ENCODE results near the gene SRC. TPM values are rescaled to one million over a fixed set of nuclear protein-coding genes. Genes with fewer than 3 reads are reported as not detected.

Gene SRC
- total RNA-seq, 1 donor from 2014 or later: 128 TPM

- H3K4me3 Mint-ChIP-seq (ENCODE audit: low read depth): no peak overlapping the region
- no peaks in the 10 kb centered on the region for H3K36me3 Mint-ChIP-seq (ENCODE audit: insufficient read depth)
- H3K9me3 Mint-ChIP-seq (ENCODE audit: low read depth): no peaks in the 10 kb centered on the region
- H3K27ac Mint-ChIP-seq: no peak overlapping the region
- no peak for TF ChIP-seq CTCF (IDR thresholded peaks at IDR 0.05; ENCODE audit: unreplicated experiment)
- peaks cover 4% of the 10 kb centered on the region for H3K27me3 Mint-ChIP-seq
- H3K4me1 Mint-ChIP-seq (ENCODE audit: low read depth): no peaks in the 10 kb centered on the region
- DNase-seq (ENCODE audit: low spot score, unreplicated experiment): no peak
Measured at GRCh38 chr20:37430044-37430443, 84.1 kb downstream of the SRC start.

GRCh38 chr20:37430778-37431460 lies 85.0 kb downstream of the SRC start:
- Mint-ChIP-seq H3K9me3 (ENCODE audit: low read depth) (no peaks in the 10 kb centered on the region), H3K4me1 (ENCODE audit: low read depth) (no peaks in the 10 kb centered on the region), H3K36me3 (ENCODE audit: insufficient read depth) (no peaks in the 10 kb centered on the region), H3K27ac (no peak overlapping the region), H3K27me3 (no peaks in the 10 kb centered on the region), H3K4me3 (ENCODE audit: low read depth) (no peak overlapping the region)
- no peak for DNase-seq (ENCODE audit: low spot score, unreplicated experiment)
- TF ChIP-seq CTCF (IDR thresholded peaks at IDR 0.05; ENCODE audit: unreplicated experiment): no peak

- TF ChIP-seq CTCF (IDR thresholded peaks at IDR 0.05; ENCODE audit: unreplicated experiment): no peak
Measured at GRCh38 chr20:37431786-37432185, 85.8 kb downstream of the SRC start.

GRCh38 chr20:37432606-37433005 lies 86.7 kb downstream of the SRC start:
- H3K9me3 Mint-ChIP-seq (ENCODE audit: low read depth): no peaks in the 10 kb centered on the region
- no peak overlapping the region for H3K4me3 Mint-ChIP-seq (ENCODE audit: low read depth)
- no peaks in the 10 kb centered on the region for H3K4me1 Mint-ChIP-seq (ENCODE audit: low read depth)
- TF ChIP-seq CTCF (IDR thresholded peaks at IDR 0.05; ENCODE audit: unreplicated experiment): no peak
- DNase-seq (ENCODE audit: low spot score, unreplicated experiment): no peak
- H3K27me3 Mint-ChIP-seq: no peaks in the 10 kb centered on the region
- no peaks in the 10 kb centered on the region for H3K36me3 Mint-ChIP-seq (ENCODE audit: insufficient read depth)
- no peak overlapping the region for H3K27ac Mint-ChIP-seq

More at GRCh38 chr20:37431786-37432185, 85.8 kb downstream of the SRC start:
- no peaks in the 10 kb centered on the region for H3K4me1 Mint-ChIP-seq (ENCODE audit: low read depth)
- DNase-seq (ENCODE audit: low spot score, unreplicated experiment): no peak
- H3K9me3 Mint-ChIP-seq (ENCODE audit: low read depth): no peaks in the 10 kb centered on the region
- H3K27ac Mint-ChIP-seq: no peak overlapping the region
- H3K4me3 Mint-ChIP-seq (ENCODE audit: low read depth): no peak overlapping the region
- no peaks in the 10 kb centered on the region for H3K36me3 Mint-ChIP-seq (ENCODE audit: insufficient read depth)
- no peaks in the 10 kb centered on the region for H3K27me3 Mint-ChIP-seq

- H3K36me3 Mint-ChIP-seq (ENCODE audit: insufficient read depth): no peaks in the 10 kb centered on the region
- no peak overlapping the region for H3K4me3 Mint-ChIP-seq (ENCODE audit: low read depth)
- no peak for DNase-seq (ENCODE audit: low spot score, unreplicated experiment)
- H3K4me1 Mint-ChIP-seq (ENCODE audit: low read depth): peaks cover 5% of the 10 kb centered on the region
- TF ChIP-seq CTCF (IDR thresholded peaks at IDR 0.05; ENCODE audit: unreplicated experiment): no peak
- H3K27me3 Mint-ChIP-seq: peaks cover 6% of the 10 kb centered on the region
- H3K27ac Mint-ChIP-seq: no peak overlapping the region
- H3K9me3 Mint-ChIP-seq (ENCODE audit: low read depth): no peaks in the 10 kb centered on the region
Measured at GRCh38 chr20:37435607-37436006, 89.7 kb downstream of the SRC start.
